Neutrophil (primary cell): ENCODE data around the gene SMAD3.

Experiments used
- H3K27ac ChIP-seq: fragments of 200-600 bp; sonication (generic); 2 replicates; pipeline ENCODE4 v1.5.1; 2016; ENCODE audit warnings: mild to moderate bottlenecking, moderate library complexity
- H3K27me3 ChIP-seq: fragments of 200-600 bp; sonication (generic); 2 replicates; pipeline ENCODE4 v1.6.0; 2016; ENCODE audit warnings: mild to moderate bottlenecking
- H3K36me3 ChIP-seq: fragments of 200-600 bp; sonication (generic); 2 replicates; pipeline ENCODE4 v1.5.1; 2017
- H3K4me1 ChIP-seq, 2 experiments: fragments of 200-600 bp in 1 of 2; sonication (generic) in 1 of 2; 1 replicate in 1 of 2; 2 replicates in 1 of 2; pipeline versions ENCODE4 v1.5.1 to v1.6.1; 2013 to 2016; ENCODE audit warnings: low read depth in 1 of 2, low read length in 1 of 2, mild to moderate bottlenecking in 1 of 2, moderate library complexity in 1 of 2; ENCODE audit not compliant: control insufficient read depth in 1 of 2, insufficient read depth in 1 of 2
- H3K4me3 ChIP-seq, 2 experiments: fragments of 200-600 bp in 1 of 2; sonication (generic) in 1 of 2; 1 replicate in 1 of 2; 2 replicates in 1 of 2; pipeline ENCODE4 v1.5.1; 2013 to 2016; ENCODE audit warnings: low read depth in 1 of 2, low read length in 1 of 2, mild to moderate bottlenecking in 1 of 2, moderate library complexity in 1 of 2
- H3K9me3 ChIP-seq: fragments of 200-600 bp; sonication (generic); 2 replicates; pipeline ENCODE4 v1.5.1; 2016
- TF ChIP-seq, protein P1 (sequence below): fragments of 200-600 bp; sonication (generic); IDR thresholded peaks from 2 replicates; pipeline ENCODE4 v1.5.1; 2016; ENCODE audit warnings: antibody characterized with exemption

SMAD3 gene

DNA sequence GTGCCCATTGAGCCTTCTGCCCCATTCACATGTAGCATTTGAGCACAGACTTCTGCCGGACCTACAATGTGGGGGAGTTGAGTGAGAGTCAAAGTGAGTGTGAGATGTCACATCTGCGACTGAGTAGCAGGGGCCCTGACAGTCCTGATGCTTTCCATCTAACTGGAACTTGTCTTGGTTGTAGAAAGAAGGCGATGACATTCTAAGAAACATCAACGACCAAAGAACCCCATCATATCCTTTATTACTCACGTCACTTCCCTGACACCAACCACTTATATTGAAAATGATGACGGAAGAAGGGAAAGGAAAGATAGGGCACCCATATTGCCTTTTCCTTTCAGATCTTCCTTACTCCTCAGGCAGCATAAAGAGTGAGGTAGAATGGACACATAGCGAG lies 30.5 kb downstream of the SMAD3 start:
- Histone ChIP-seq H3K4me1 (peaks cover 33 to 48% of the 10 kb centered on the region in 2 experiments), H3K27me3 (no peaks in the 10 kb centered on the region), H3K36me3 (no peaks in the 10 kb centered on the region), H3K9me3 (no peaks in the 10 kb centered on the region), H3K4me3 (no peak overlapping the region), H3K27ac (no peak overlapping the region)
- TF ChIP-seq, protein P1, sequence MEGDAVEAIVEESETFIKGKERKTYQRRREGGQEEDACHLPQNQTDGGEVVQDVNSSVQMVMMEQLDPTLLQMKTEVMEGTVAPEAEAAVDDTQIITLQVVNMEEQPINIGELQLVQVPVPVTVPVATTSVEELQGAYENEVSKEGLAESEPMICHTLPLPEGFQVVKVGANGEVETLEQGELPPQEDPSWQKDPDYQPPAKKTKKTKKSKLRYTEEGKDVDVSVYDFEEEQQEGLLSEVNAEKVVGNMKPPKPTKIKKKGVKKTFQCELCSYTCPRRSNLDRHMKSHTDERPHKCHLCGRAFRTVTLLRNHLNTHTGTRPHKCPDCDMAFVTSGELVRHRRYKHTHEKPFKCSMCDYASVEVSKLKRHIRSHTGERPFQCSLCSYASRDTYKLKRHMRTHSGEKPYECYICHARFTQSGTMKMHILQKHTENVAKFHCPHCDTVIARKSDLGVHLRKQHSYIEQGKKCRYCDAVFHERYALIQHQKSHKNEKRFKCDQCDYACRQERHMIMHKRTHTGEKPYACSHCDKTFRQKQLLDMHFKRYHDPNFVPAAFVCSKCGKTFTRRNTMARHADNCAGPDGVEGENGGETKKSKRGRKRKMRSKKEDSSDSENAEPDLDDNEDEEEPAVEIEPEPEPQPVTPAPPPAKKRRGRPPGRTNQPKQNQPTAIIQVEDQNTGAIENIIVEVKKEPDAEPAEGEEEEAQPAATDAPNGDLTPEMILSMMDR, result no peak

GRCh38 chr15:67096546-67097294 lies 31.3 kb downstream of the SMAD3 start:
- Histone ChIP-seq H3K4me1 (peaks cover 27 to 48% of the 10 kb centered on the region in 2 experiments), H3K36me3 (no peaks in the 10 kb centered on the region), H3K27ac (no peak overlapping the region), H3K4me3 (no peak overlapping the region), H3K27me3 (no peaks in the 10 kb centered on the region), H3K9me3 (no peaks in the 10 kb centered on the region)
- TF ChIP-seq, protein P1, result no peak

- no peak overlapping the region for H3K27ac ChIP-seq
Measured at GRCh38 chr15:67097424-67097823, 32.0 kb downstream of the SMAD3 start.

DNA sequence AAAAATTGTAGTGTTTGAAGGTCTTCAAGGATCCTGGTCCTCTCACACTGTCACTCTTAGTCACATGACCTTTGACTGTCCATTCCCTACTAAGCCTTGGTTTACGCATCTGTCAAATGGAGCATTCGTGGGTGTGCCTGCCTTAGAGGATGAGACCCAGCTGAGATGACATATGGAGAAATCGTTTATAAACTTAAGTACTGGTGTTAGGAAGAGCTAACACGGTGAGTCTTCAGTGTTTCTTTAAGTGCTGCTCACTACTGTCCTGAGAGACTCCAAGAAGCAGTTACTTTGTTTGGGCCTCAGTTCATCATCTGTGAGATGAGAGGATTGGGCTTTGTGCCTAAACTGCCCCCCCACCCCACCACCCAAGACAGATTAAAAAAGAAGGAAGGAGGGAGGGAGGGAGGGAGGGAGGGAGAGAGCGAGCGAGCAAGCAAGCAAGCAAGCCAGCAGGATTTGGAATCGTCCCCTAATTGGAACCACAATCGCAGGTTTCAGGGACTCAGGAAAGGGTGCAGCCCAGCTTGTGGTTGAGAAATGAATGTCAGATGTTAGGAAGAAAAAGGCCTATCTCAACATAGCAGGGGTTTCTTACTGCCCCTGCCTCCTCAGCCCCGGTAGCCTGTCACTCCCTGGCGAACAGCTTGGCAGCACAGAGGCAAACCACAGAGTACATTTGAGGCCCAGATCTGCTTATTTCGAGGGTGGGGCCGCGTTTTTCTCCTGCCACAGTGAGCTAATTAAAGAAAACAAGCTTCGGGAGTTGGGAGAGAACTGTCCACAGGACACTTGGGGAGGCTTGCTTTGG lies 32.7 kb downstream of the SMAD3 start:
- TF ChIP-seq, protein P1, result no peak
- Histone ChIP-seq H3K27me3 (no peaks in the 10 kb centered on the region), H3K36me3 (no peaks in the 10 kb centered on the region), H3K4me1 (peaks cover 17 to 39% of the 10 kb centered on the region in 2 experiments), H3K4me3 (no peak overlapping the region), H3K27ac (no peak overlapping the region), H3K9me3 (no peaks in the 10 kb centered on the region)

More at GRCh38 chr15:67097424-67097823, 32.0 kb downstream of the SMAD3 start:
- Histone ChIP-seq H3K27me3 (no peaks in the 10 kb centered on the region), H3K4me3 (no peak overlapping the region), H3K36me3 (no peaks in the 10 kb centered on the region), H3K9me3 (no peaks in the 10 kb centered on the region), H3K4me1 (peaks cover 24 to 42% of the 10 kb centered on the region in 2 experiments)
- TF ChIP-seq, protein P1, result no peak

DNA sequence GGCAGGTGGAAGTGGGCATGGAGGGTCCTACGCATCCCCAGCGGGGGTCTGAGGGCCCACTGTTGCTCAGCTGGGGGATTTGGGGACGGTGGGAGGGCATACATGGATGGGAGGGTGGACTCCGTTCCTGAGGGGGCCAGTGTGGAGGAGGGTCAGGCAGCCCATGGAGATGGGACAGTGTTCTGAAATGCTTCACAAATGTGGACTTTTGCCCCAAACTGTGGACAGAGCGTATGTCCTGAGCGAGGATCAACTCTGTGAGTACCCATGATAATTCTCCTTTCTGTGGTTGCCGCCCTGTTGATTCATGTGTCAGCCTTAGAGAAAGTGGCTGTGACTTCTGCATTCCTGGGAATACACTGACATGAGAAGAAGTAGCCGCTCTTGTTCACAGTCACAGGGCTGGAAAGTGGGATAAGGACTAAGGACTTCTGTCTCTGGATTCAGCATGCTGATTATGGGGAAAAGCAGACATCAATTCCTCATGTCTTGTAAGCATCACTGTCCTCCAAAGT lies 33.4 kb downstream of the SMAD3 start:
- Histone ChIP-seq H3K36me3 (no peaks in the 10 kb centered on the region), H3K4me1 (peaks cover 16 to 39% of the 10 kb centered on the region in 2 experiments), H3K9me3 (no peaks in the 10 kb centered on the region), H3K27ac (no peak overlapping the region), H3K27me3 (no peaks in the 10 kb centered on the region), H3K4me3 (no peak overlapping the region)
- TF ChIP-seq, protein P1, result no peak
